Skin of body (tissue), 2 donors: ENCODE data around the gene CARMIL1. TPM values are rescaled to one million over a fixed set of nuclear protein-coding genes. Genes with fewer than 3 reads are reported as not detected.

Experiments
- DNase-seq: peaks from one replicate; lab custom pipeline; 2025; lab: John Stamatoyannopoulos, UW
- total RNA-seq: library from RNA; depleted of rRNA; stranded (reverse); fragments of >200 nt; gene quantifications from one replicate; pipeline ENCODE4 v1.2.3, GENCODE V29; 2014

The CARMIL1 gene
- total RNA-seq, 1 donor from 2014 or later = 17.9 TPM

DNA sequence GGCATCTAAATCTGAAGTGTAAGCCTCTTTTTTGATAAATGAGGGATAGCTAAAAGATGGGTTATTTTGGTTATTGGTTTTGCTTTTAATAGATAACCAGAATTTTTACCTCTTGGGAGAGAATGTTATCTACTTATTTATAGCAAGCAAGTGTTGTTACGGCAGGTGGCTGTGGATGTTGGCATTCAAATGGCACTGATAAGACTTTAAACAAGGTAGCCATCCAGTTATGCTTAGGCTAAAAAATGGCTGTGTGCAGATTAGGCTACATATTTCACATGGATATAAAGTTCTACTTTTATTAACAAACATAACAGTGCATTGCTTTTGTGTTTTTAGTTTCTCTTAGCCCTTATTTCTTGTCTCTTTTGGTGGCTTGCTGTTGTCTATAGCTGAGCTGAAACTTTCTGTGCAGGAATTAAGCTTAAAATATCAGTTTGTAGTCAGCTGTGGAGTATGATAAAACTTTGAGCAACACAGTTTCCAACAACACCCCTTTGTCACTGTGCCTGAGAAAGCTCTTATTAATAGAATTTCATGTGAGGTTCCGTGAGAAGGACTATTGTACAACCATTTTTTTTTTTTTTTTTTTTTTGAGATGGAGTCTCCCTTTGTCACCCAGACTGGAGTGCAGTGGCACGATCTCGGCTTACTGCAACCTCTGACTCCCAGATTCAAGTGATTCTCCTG, 28.8 kb downstream of the CARMIL1 start:
- no peak for DNase-seq

DNA sequence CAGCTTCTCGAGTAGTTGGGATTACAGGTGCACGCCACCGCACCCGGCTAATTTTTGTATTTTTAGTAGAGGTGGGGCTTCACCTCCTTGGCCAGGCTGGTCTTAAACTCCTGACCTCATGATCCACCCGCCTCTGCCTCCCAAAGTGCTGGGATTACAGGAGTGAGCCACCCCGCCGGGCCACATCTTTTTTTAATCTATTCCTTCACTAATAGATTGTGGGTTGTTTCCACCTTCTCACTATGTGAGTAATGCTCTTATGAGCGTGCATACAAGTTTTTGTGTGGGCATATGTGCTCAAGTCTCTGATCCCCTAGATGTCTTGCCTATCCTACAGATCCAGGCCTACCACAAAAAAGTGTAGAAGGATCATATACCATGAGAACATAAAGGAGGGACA, 30.7 kb downstream of the CARMIL1 start:
- no peak for DNase-seq

DNA sequence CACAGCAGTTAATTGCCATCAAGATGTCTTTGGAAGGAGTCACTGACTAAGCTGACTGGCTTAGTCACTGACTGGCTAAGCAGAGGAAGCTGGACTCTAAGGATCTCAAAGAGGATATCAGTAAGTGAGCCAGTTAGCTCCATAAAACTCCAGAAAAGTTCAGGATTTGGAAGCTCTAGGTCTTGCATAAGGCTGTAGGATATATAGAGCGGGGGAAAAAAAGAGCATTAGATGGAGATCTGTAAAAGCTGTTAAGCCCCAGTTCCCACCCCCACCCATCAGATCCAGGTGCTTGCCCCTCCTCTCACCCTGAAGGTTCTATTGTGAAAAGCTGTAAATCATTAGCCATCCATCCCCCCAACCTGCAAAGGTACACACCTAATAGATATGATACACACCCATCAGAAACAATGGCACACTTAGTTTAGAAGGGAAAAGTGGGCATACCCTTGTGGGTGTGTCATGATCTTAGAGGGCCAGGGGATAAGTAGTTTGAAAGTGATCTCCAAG, 32.2 kb downstream of the CARMIL1 start:
- no peak for DNase-seq

DNA sequence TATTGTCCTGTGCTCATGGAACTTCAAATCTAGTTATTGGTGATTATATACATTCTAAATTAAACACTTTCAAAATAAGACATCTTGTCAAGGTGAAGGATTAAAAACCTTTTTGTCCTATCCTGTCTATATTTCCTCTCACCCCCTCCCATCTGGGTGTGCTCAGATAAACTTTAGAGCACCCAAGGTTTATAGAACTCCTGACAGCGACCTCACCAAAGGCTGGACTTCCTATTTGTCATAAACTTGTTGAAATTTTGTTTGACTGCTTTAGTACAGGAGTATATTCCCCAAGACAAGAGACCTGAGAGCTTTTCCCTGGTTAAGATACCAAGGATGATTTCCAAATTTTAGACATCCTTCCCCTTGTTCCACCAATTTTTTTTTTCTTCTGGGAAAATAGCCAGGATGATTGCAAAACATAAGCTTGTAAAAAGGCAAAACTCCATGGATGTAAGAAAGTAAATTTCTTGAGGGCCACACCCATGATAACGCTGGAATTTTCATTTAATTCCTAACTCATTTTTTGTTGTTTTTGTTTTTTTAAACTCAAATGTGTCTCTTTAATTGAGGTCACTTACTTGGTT, 33.0 kb downstream of the CARMIL1 start:
- DNase-seq = peak; percentile 66

DNA sequence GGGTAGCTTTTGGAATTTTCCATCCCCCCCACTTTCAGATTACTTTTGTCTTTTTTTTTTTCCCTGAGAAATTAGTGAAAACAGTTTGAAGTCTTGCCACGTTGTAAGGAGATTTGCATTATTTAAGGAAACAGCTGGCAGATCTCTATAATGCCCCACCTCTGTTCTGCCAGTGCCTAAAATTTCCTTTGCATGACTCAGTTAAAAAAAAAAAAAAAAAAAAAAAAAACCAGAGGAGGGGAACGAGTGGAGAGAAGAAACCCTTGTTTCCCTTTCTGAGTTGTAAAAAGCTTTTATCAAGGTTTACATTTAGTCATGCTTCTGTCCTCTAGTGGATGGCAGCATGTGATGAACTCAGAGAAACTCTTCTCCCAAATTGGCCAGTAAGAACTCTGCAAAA, 33.5 kb downstream of the CARMIL1 start:
- no peak for DNase-seq

DNA sequence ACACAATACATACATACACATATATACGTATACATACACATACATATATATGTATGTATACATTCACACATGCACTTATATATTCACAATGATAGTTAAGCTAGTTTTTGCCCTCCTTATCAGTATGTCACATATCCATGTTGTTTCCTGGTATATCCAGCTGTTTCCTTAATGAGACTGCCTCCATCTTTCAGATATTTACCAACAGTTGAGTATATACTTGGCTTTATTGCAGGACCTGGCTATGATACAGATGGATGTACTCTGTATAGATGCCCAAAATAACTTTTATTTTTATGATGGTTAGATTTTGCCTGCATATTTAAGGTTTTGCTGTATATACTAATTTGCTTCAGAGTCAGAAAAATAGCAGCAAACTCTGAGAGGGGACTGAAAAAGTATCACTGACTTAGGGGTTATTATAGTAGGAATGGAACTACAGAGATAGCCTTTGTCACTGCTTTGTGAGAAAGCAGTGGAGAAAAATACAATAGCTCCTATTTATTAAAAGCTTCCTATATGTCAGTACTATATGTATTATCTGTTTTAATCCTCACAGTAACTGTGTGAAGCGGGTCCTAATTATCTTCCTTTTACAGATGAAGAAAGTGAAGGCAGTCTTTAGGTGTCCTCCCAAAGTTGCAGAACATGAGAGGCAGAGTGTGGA, 35.5 kb downstream of the CARMIL1 start:
- DNase-seq = no peak

DNA sequence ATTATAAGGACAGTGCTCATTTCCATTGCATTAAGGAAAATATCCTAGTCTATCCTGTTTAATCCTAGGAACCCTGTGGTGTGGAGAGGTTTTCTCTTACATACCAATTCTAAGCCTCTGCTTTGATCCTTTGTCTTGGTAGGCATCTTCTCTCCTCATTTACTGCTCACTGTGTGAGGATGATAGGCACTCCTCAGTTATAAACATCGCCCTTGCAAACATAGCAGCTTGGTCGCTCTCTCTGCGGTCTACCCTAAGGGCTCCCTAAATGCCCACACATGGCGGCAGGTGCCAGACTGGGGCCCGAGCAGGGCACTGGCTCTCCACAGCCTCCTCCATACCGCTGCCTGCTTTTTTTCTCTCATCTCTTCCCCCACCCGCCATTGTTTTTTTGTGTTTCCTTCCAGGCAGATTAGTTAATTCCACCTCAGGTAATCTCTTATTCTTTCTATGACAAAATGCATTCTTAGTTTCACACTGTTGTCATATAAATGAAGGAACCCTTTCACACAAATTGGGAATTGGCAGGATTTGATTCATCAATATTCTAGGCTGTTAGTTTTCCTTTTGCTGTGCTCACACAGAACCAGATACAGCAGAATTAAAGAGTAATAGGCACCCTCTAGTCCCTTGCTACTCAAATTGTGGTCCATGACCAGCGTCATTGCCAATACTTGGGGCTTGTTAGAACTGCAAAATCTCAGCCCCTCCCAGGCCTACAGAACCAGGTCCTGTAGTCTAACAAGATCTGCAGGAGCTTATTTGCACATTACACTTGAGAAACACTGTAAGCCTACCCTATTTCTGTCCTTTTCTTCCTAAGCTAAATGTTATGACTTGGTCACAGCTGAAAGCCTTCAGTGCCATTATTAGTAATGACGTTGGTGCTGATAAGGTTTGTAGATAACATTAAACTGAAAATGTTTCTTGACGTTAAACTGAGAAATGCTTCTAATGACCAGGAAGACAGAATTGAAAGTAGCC, 36.3 kb downstream of the CARMIL1 start:
- DNase-seq = no peak

DNA sequence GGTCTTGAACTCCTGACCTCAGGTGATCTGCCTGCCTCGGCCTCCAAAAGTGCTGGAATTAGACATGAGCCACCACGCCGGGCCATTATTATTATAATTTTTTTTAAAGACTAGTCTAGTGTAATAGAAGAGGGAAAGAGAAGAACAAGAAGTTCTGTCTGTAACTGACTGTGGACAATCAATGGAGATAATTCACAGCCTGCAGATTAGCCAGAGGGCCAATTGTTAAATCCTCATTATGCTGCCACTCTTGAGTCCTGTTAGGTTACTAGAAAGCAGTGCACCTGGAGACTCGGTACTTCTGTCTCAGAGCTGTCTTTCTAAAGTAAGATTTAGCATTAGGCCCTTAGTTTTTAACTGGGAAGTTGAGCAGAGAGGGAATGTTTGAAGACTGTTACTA, 37.5 kb downstream of the CARMIL1 start:
- no peak for DNase-seq

DNA sequence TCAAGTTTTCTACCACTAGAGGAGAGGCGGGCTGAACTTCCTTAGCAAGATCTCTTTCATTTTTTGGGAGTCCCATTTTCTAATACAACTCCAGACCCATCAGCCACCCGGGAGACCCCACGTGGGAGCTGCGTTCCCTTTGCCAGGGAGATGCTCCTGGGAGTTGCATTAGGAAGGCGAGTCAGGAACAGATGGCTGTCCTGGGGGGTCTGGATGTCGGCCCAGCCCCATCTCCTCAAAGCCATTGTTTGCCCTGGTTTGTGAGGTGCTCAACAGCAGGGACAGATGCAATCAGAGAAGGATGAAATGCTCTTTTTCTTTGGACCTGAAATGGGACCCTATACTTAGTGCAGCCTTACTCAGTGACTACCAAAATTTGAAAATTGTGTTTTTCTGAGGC, 39.4 kb downstream of the CARMIL1 start:
- DNase-seq = no peak

DNA sequence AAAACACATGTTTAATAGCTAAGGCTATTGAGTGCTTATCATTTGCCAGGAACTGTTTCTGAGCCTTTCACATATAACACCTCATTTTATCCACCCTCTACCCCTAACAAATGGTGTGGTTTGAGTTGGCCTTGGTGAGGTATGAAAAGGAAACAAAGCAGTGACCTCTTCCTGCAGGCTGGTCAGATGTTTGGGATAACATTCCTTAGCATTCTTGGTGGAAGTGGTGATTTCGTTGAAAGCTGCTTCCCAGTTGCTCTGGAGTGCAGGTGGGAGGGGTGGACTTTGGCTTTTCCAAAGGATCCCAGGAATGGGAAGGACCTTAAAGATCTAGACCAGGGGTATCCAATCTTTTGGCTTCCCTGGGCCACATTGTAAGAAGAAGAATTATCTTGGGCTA, 41.3 kb downstream of the CARMIL1 start:
- no peak for DNase-seq

DNA sequence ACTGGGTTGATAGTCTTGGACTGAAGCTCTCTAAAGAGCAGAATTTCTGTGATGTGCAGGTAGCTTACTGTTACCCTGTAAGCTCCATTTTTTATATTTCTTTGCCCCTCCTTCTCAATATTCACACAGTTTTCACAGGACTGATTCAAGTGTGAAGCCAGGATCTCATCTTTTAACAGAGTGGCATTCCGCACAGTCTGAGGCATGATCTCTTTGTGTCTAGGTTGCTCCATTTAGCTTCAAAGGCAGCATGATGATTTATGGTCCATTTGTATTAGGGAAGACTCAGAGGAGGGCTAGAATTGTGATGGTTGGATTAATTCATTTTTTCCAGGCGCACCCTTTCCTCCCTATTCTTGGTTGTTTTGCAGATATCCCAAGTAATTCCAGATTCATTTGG, 43.5 kb downstream of the CARMIL1 start:
- DNase-seq = no peak

DNA sequence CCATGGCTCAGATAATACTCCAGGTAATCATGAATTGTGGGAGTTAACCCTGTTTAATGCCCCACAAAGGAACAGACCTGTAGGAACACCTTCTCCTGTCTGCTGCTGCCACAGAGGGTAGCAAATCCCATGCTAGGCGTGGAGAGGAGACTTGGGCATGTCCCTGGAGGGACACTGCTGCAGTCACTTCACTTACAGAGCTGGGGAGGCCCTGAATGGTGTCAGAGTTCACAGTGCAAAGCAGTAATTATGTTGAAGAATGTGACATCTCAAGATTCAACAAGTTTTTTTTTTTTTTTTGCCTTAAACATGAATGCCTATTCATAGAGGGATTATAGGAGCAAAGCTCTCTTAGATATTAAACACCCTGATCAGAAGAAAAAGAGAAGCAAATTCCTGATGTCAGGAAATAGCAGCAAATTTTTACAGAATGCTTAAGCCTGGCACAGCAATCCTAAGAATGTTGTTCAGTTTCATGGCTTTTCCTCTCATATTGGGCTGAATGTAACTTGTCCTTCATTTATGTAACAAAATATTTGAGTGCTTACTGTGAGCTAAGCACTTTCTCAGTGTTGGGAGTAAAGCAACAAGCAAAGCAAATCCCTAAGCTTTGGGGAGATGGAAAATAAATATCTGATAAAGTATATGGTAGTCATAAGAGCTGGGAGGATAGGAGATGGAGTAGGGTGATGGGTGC, 45.0 kb downstream of the CARMIL1 start:
- DNase-seq = no peak

DNA sequence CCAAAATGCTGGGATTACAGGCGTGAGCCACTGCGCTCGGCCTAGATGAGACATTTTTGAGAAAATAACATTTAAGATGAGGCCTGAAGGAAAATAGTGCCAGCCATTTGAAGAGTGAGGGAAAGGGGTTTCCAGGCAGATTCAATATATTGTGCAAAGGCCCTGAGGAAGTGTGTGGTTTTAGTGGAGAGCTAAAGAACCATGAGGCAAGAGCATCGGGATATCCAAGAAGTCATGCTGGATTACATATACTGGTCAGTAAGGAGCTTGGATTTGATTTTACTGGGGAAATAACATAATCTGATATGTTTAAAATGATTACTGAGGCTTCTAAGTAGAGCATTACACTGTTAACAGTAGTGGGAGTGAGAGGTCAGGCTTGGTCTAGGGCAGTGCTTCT, 47.0 kb downstream of the CARMIL1 start:
- DNase-seq = no peak

DNA sequence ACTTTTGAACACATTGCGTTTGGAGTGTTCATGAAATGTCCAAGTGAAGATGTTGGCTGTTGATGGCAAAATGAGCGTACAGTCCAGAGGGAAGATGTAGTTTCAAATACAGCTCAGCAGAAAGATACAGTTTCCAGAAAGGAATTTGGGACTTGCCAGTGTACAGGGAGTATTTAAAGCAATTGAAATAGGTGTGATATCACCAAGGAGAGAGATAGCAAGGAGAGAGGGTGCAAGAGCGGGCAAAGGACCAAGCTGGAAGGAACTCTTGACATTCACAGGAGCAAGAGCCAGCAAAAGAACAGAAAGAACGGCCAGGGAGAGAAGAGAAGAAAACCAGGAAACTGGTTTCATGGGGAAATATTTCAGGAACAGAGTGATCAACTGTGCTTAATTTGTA, 47.8 kb downstream of the CARMIL1 start:
- no peak for DNase-seq

DNA sequence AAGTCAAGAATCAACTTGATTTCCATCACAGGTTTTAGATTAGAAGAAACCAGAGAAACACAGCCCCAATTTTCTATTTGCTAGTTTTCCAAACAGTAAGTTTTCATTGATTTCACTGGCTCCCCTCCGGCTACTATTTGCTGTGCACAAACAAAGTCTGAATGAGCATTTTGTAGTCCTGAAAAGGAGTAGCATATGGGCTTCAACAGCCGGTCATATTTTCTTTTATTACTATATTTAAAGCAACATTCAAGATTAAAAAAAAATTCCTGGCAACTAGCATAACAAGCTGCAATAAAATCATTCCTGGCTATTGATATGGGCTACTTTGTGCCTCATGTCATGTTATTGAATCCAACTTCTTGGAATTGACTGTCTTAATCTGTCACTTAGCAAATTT, 48.3 kb downstream of the CARMIL1 start:
- DNase-seq = no peak

DNA sequence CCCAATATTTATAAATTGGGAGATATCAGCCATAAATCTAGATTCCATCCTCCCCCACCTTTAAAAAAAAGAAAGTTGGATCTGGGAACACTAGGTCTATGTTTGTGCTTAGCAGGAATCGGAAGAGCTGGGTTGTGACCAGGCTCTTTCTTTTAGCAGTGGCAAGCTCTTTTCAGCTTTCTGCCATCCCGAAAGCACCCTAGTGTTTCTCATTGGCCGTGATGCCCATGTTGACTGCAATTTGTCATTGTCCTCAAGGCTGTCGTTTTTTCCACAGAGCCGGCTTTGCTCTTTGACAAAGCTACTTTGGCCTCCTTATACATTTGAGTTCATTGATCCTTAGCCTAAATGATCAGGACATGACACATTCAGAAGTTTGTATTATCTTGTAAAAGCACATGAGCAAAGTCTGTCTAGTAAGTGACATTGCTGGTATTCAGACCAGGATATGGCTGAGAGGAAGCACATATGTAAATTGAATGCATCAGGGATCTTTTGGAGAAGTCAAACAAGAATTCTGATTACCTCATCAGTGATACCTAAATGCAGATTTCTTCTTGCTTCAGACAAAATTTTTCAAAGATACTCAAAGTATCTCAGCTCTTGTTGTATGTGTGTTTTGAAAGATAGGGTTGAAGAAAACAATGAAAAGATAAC, 50.1 kb downstream of the CARMIL1 start:
- DNase-seq = no peak

DNA sequence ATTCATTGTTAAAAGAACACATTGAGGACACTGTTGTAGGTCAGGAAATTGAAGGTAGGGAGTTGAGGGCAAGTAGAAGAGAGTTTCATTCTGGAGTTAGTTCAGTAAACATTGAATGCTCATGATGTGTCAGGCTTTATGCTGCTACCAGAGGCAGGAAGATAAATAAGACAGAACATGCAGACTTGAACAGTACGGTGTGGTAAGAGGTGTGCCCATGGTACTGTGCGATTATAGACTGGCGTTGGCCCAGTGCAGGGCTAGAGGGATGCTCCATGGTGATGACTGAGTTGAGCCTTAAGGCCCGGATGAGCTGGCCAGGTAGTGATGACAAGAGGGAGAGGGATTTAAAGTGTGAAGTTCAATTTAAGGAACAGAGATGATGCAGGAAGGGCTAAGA, 50.8 kb downstream of the CARMIL1 start:
- no peak for DNase-seq

DNA sequence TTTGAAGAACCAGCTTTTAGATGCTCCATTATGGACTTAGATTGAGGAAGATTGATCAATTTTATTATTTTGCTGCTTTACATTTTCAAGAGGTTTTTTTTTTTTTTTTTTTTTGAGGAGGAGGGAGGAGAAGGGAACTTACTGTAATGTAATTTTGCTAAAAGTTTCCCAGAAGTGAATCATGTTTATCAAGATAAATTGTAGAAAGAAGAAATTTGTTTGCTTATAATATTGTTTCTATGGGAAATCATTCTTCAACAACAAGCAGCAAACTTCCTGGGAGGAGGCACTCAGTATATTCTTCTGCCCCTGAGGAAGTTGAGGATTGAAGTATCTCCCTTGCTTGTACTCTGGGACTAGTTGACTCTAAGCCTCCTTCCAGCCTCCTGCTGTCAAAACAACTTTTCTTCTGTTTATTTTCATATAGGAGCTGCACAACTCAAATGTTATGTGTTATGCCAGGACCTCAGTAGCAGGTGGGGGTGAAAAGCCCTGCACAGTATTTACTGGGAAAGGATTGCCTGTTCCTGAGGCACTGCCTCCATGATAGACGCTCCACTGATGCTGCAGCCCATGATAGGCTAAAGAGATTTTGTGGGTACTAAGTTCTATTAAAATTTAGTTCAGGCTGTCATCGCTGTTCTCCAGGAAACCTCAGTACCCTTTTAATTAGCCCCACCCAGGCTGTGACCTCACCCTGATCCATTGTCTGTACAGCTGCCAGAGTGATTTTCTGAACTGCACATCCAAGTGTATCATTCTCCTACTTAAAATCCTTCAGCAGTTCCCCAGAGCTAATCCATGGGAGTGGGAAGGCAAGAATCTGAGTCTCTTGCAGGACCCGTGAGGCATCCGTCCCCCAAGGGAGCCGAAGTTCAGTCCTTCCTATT, 51.9 kb downstream of the CARMIL1 start:
- DNase-seq = no peak

DNA sequence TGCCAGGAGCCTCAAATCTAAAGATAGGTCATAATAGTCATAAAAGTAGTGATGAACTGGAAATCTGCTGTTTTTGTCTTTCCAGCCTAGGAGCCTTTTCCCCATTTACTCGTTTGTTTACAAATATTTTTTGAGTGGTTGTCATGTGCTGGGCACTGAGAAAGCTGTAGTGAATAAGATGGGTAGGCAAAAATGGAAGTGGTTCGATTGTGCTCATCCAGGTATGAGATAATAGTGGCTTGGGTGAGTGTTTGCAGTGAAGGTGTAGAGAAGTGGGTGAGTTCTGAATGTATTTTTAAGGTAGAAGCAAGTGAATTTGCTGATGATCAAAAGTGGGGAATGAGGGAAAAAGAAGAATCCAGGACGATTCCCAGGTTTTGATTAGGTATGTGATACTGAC, 53.0 kb downstream of the CARMIL1 start:
- DNase-seq = no peak
